Measurements from ENCODE around the gene DEDD. TPM values are rescaled to one million over a fixed set of nuclear protein-coding genes. Genes with fewer than 3 reads are reported as not detected.

The DEDD gene
- total RNA-seq, 1 experiment from 2014 or later, result 39.2 TPM

DNA sequence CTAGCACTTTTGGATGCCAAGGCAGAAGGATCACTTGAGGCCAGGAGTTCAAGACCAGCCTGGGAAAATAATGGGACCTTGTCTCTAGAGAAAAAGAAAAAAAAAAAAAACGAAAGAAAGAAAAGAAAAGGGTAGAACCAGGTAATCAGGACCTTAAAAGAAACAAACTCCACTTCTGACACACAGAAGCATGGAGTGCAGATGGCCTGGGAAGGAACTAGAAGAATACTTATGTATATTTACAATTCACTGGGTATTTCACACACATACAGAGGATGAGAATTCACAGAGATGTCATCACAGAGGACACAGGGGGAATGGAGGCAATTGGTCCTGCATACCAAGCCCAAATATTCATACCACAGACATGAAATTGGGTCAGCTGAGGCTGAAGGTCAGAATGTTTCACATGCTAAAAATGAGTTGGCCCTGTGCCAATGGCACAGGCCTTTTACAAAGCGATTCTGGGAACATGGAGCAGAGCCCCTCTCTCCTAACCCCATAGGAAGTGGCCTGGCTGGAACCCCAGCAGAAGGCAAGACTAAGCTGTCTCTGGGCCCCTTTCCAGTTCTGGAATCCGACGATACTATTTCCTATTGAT, 40.4 kb upstream of the DEDD start:
- no peak overlapping the region for H3K4me3 ChIP-seq (ENCODE audit: low read length)
- ChIA-PET CTCF (no interaction called here), POLR2A (ENCODE audit: unreplicated experiment) (interaction anchor here (0.9 kb wide), 1 partner anchor 9 kb away, joined by 12 read pairs; no protein-coding TSS in a partner anchor)
- H3K4me2 ChIP-seq (ENCODE audit: low read length), result no peak overlapping the region
- ATAC-seq, result no peak
- no peak overlapping the region for H2AFZ ChIP-seq (ENCODE audit: low read length)
- BruUV-seq (replicated peaks), result no TSS peak
- peaks cover 47% of the 10 kb centered on the region; the same call in 1 of the 2 replicates for H3K36me3 ChIP-seq (ENCODE audit: low read depth, low read length)
- TF ChIP-seq, protein P1, sequence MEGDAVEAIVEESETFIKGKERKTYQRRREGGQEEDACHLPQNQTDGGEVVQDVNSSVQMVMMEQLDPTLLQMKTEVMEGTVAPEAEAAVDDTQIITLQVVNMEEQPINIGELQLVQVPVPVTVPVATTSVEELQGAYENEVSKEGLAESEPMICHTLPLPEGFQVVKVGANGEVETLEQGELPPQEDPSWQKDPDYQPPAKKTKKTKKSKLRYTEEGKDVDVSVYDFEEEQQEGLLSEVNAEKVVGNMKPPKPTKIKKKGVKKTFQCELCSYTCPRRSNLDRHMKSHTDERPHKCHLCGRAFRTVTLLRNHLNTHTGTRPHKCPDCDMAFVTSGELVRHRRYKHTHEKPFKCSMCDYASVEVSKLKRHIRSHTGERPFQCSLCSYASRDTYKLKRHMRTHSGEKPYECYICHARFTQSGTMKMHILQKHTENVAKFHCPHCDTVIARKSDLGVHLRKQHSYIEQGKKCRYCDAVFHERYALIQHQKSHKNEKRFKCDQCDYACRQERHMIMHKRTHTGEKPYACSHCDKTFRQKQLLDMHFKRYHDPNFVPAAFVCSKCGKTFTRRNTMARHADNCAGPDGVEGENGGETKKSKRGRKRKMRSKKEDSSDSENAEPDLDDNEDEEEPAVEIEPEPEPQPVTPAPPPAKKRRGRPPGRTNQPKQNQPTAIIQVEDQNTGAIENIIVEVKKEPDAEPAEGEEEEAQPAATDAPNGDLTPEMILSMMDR (conservative IDR thresholded peaks at IDR 0.05; ENCODE audit: low read depth, low read length), result no peak
- TF ChIP-seq EZH2phosphoT487 (IDR thresholded peaks at IDR 0.05; ENCODE audit: borderline replicate concordance, low read length), result no peak
- no peak for TF ChIP-seq EZH2 (IDR thresholded peaks at IDR 0.05; ENCODE audit: low read length, unreplicated experiment)
- no peak overlapping the region for H3K9ac ChIP-seq (ENCODE audit: low read length)
- no peaks in the 10 kb centered on the region for H3K9me3 ChIP-seq (ENCODE audit: low read length)
- H3K4me1 ChIP-seq (ENCODE audit: insufficient read depth, low read length), result peaks cover 16% of the 10 kb centered on the region
- peaks cover 19% of the 10 kb centered on the region for H3K79me2 ChIP-seq (ENCODE audit: low read length)
- H3K27me3 ChIP-seq (ENCODE audit: low read length), result no peaks in the 10 kb centered on the region
- DNase-seq, result no peak
- H4K20me1 ChIP-seq (ENCODE audit: low read length), result no peaks in the 10 kb centered on the region
- H3F3A ChIP-seq (ENCODE audit: low read length, unreplicated experiment), result no peaks in the 10 kb centered on the region
- H3K9me2 ChIP-seq (replicated peaks; ENCODE audit: low read length), result no peaks in the 10 kb centered on the region
- intact Hi-C loops (cut with micrococcal nuclease), result no loop called here
- no peak overlapping the region for H3K27ac ChIP-seq (ENCODE audit: low read length)

DNA sequence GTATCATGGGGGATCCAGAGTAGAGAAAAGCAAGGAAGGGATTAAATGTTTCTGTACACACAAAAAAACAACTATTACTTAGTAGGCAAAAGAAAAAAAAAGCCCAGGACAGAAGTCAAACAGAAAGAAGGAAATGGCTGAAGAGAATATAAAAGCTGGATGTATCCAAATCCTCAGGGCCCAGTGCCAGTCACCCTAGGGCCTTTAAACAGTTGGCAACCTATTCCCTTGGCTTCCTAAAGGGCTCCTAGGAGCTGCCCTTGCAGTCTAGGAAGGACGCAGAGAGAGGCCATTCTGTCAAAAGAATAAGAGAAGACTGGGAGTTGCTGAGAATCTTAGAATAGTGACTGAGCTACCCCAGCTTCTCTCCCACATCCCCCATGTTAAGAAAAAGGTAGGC, 39.9 kb upstream of the DEDD start:
- Histone ChIP-seq H3K27me3 (ENCODE audit: low read length) (no peaks in the 10 kb centered on the region), H2AFZ (ENCODE audit: low read length) (no peak overlapping the region), H3F3A (ENCODE audit: low read length, unreplicated experiment) (no peaks in the 10 kb centered on the region), H3K27ac (ENCODE audit: low read length) (no peak overlapping the region), H3K9me3 (ENCODE audit: low read length) (no peaks in the 10 kb centered on the region), H3K9ac (ENCODE audit: low read length) (no peak overlapping the region), H4K20me1 (ENCODE audit: low read length) (no peaks in the 10 kb centered on the region), H3K36me3 (ENCODE audit: low read depth, low read length) (peaks cover 47% of the 10 kb centered on the region; the same call in 1 of the 2 replicates), H3K4me2 (ENCODE audit: low read length) (no peak overlapping the region), H3K4me1 (ENCODE audit: insufficient read depth, low read length) (peaks cover 11% of the 10 kb centered on the region; the same call in 1 of the 2 replicates), H3K79me2 (ENCODE audit: low read length) (peaks cover 19% of the 10 kb centered on the region), H3K9me2 (replicated peaks; ENCODE audit: low read length) (no peaks in the 10 kb centered on the region), H3K4me3 (ENCODE audit: low read length) (no peak overlapping the region)
- ATAC-seq (no peak), DNase-seq (no peak)
- intact Hi-C loops (cut with micrococcal nuclease), result no loop called here
- TF ChIP-seq EZH2phosphoT487 (IDR thresholded peaks at IDR 0.05; ENCODE audit: borderline replicate concordance, low read length), result no peak
- TF ChIP-seq, protein P1 (conservative IDR thresholded peaks at IDR 0.05; ENCODE audit: low read depth, low read length), result no peak
- no peak for TF ChIP-seq EZH2 (IDR thresholded peaks at IDR 0.05; ENCODE audit: low read length, unreplicated experiment)
- BruUV-seq (replicated peaks), result no TSS peak
- POLR2A ChIA-PET (ENCODE audit: unreplicated experiment), result interaction anchor here (0.9 kb wide), 1 partner anchor 10 kb away, joined by 12 read pairs; no protein-coding TSS in a partner anchor
- CTCF ChIA-PET, result no interaction called here

DNA sequence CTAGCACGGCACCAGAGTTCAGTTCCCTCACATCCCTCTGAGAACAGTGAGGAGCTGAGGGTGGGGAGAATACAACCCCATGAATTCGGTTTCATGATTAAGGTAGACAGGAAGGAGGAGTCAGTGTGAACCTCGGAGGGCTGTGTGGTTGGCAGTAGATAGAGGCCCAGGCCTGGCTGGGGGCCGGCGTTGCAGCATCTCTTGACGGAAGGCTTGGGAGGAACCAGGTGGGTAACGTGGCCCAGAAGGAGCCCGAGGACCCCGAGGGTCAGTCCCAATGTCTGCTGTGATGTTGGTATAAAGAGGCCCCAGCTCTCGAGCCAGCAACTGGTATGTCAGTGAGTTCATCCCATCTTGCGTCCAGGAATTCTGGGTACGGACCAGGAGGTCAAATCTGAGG, 39.2 kb upstream of the DEDD start:
- no peaks in the 10 kb centered on the region for H3F3A ChIP-seq (ENCODE audit: low read length, unreplicated experiment)
- no TSS peak for BruUV-seq (replicated peaks)
- H3K79me2 ChIP-seq (ENCODE audit: low read length), result peaks cover 13% of the 10 kb centered on the region
- ATAC-seq, result no peak
- no peak overlapping the region for H3K4me2 ChIP-seq (ENCODE audit: low read length)
- peaks cover 16% of the 10 kb centered on the region; the same call in 1 of the 2 replicates for H3K4me1 ChIP-seq (ENCODE audit: insufficient read depth, low read length)
- H3K9me2 ChIP-seq (replicated peaks; ENCODE audit: low read length), result no peaks in the 10 kb centered on the region
- H2AFZ ChIP-seq (ENCODE audit: low read length), result no peak overlapping the region
- H3K9me3 ChIP-seq (ENCODE audit: low read length), result no peaks in the 10 kb centered on the region
- TF ChIP-seq, protein P1 (conservative IDR thresholded peaks at IDR 0.05; ENCODE audit: low read depth, low read length), result no peak
- no peak for TF ChIP-seq EZH2 (IDR thresholded peaks at IDR 0.05; ENCODE audit: low read length, unreplicated experiment)
- no peak for TF ChIP-seq EZH2phosphoT487 (IDR thresholded peaks at IDR 0.05; ENCODE audit: borderline replicate concordance, low read length)
- no peaks in the 10 kb centered on the region for H3K27me3 ChIP-seq (ENCODE audit: low read length)
- H3K27ac ChIP-seq (ENCODE audit: low read length), result no peak overlapping the region
- H3K36me3 ChIP-seq (ENCODE audit: low read depth, low read length), result peaks cover 47% of the 10 kb centered on the region; the same call in 1 of the 2 replicates
- ChIA-PET POLR2A (ENCODE audit: unreplicated experiment) (no interaction called here), CTCF (no interaction called here)
- no peak overlapping the region for H3K9ac ChIP-seq (ENCODE audit: low read length)
- intact Hi-C loops (cut with micrococcal nuclease), result no loop called here
- no peak overlapping the region for H3K4me3 ChIP-seq (ENCODE audit: low read length)
- no peak for DNase-seq
- H4K20me1 ChIP-seq (ENCODE audit: low read length), result no peaks in the 10 kb centered on the region

Measured in PC-3 (cell line).